Measurements from ENCODE around the gene FKBP2. TPM values are rescaled to one million over a fixed set of nuclear protein-coding genes. Genes with fewer than 3 reads are reported as not detected.

FKBP2 gene
- total RNA-seq, 4 donors from 2014 or later: 20.2 to 54.7 (median 27.6) TPM

- peaks cover 39 to 48% of the 10 kb centered on the region in 2 donors for H3K4me1 ChIP-seq
- no peaks in the 10 kb centered on the region for H3K27me3 ChIP-seq
- peak overlapping the region in 1 of 4 donors; percentile 85 for H3K4me3 ChIP-seq
- in situ Hi-C loops (cut with MboI; ENCODE audit: low sequenced_read_pairs in 4 of 4) (no loop called here), intact Hi-C loops (cut with DNase I; ENCODE audit: low total_unique reads) (loop anchor here (10.0 kb wide), 1 partner anchor 631 kb away; the partner anchor contains the start of gene EHD1)
- peaks cover 0 to 10% of the 10 kb centered on the region in 2 donors for H3K36me3 ChIP-seq
- ATAC-seq (no peak), DNase-seq (no peak)
- H3K9me3 ChIP-seq: no peaks in the 10 kb centered on the region
- H3K27ac ChIP-seq: peak overlapping the region; percentile 92 to 100 (median 96)
- TF ChIP-seq POLR2A (IDR thresholded peaks at IDR 0.05) (no peak), CTCF (IDR thresholded peaks at IDR 0.05 in 4 of 5, conservative IDR thresholded peaks at IDR 0.05 in 1 of 5) (no peak)
Observed at GRCh38 chr11:64243236-64243854, 2.5 kb downstream of the FKBP2 start.

GRCh38 chr11:64244107-64244506 is 3.2 kb downstream of the FKBP2 start:
- Histone ChIP-seq H3K27me3 (no peaks in the 10 kb centered on the region), H3K36me3 (peaks cover 0 to 9% of the 10 kb centered on the region in 2 donors), H3K27ac (peak overlapping the region; percentile 92 to 100 (median 96)), H3K9me3 (no peaks in the 10 kb centered on the region), H3K4me3 (peak overlapping the region in 1 of 4 donors; percentile 93), H3K4me1 (peaks cover 39 to 48% of the 10 kb centered on the region in 2 donors)
- ATAC-seq: no peak
- DNase-seq: no peak
- in situ Hi-C loops (cut with MboI; ENCODE audit: low sequenced_read_pairs in 4 of 4): no loop called here
- TF ChIP-seq POLR2A (IDR thresholded peaks at IDR 0.05) (no peak), CTCF (IDR thresholded peaks at IDR 0.05 in 4 of 5, conservative IDR thresholded peaks at IDR 0.05 in 1 of 5) (no peak)
- intact Hi-C loops (cut with DNase I; ENCODE audit: low total_unique reads): loop anchor here (10.0 kb wide), 1 partner anchor 631 kb away; the partner anchor contains the start of gene EHD1

- Histone ChIP-seq H3K27me3 (no peaks in the 10 kb centered on the region), H3K4me3 (peak overlapping the region; percentile 80 to 95 (median 94)), H3K27ac (peak overlapping the region; percentile 92 to 100 (median 96)), H3K36me3 (peaks cover 0 to 9% of the 10 kb centered on the region in 2 donors), H3K4me1 (peaks cover 36 to 45% of the 10 kb centered on the region in 2 donors), H3K9me3 (no peaks in the 10 kb centered on the region)
- TF ChIP-seq POLR2A (IDR thresholded peaks at IDR 0.05) (no peak), CTCF (IDR thresholded peaks at IDR 0.05 in 4 of 5, conservative IDR thresholded peaks at IDR 0.05 in 1 of 5) (no peak)
- no peak for DNase-seq
- in situ Hi-C loops (cut with MboI; ENCODE audit: low sequenced_read_pairs in 4 of 4): no loop called here
- intact Hi-C loops (cut with DNase I; ENCODE audit: low total_unique reads): loop anchor here (1.0 to 10.0 kb wide), 2 partner anchors 19 to 630 kb away; partner anchors contain the start of genes EHD1, NUDT22 and TRPT1
- ATAC-seq: no peak
Observed at GRCh38 chr11:64244966-64245365, 4.1 kb downstream of the FKBP2 start.

GRCh38 chr11:64245401-64245796 is 4.5 kb downstream of the FKBP2 start:
- H3K27me3 ChIP-seq: no peaks in the 10 kb centered on the region
- H3K9me3 ChIP-seq: no peaks in the 10 kb centered on the region
- peak overlapping the region; percentile 92 to 100 (median 96) for H3K27ac ChIP-seq
- TF ChIP-seq POLR2A (IDR thresholded peaks at IDR 0.05) (no peak), CTCF (IDR thresholded peaks at IDR 0.05 in 4 of 5, conservative IDR thresholded peaks at IDR 0.05 in 1 of 5) (no peak)
- peak overlapping the region; percentile 80 to 95 (median 94) for H3K4me3 ChIP-seq
- intact Hi-C loops (cut with DNase I; ENCODE audit: low total_unique reads): loop anchor here (1.0 to 10.0 kb wide), 2 partner anchors 19 to 629 kb away; partner anchors contain the start of genes EHD1, NUDT22 and TRPT1
- peak; percentile 6 to 12 for ATAC-seq
- peaks cover 0 to 9% of the 10 kb centered on the region in 2 donors for H3K36me3 ChIP-seq
- peaks cover 32 to 41% of the 10 kb centered on the region in 2 donors for H3K4me1 ChIP-seq
- in situ Hi-C loops (cut with MboI; ENCODE audit: low sequenced_read_pairs in 4 of 4): no loop called here
- DNase-seq: peak; percentile 64 to 84

Measured in gastrocnemius medialis (tissue), 4 donors.